BLaER1 treated with 17β-estradiol and CSF1 and Interleukin-3, amounts not matched to agents 10 nM and 100 nM (cell line): ENCODE results near the gene TRAPPC2L.
A peak's percentile ranks its signal among the peaks of the same experiment; 100 is the strongest.
"Not testable (repeated sequence)": the region's sequence is repeated elsewhere in the genome, so short reads cannot be mapped to it uniquely, and the experiment has no call there.

Source experiments
- H3K27ac ChIP-seq, 11 experiments: shearing (Covaris generic); formaldehyde crosslinking; 2 replicates each; pipeline ENCODE4 v1.8.1; 2022
- H3K27me3 ChIP-seq, 11 experiments: shearing (Covaris generic); formaldehyde crosslinking; 2 replicates each; pipeline ENCODE4 v1.8.1; 2022
- H3K36me3 ChIP-seq, 11 experiments: shearing (Covaris generic); formaldehyde crosslinking; 2 replicates each; pipeline ENCODE4 v1.8.1; 2022
- H3K4me1 ChIP-seq, 10 experiments: shearing (Covaris generic); formaldehyde crosslinking; 2 replicates each; pipeline ENCODE4 v1.8.1; 2022
- H3K4me2 ChIP-seq, 11 experiments: shearing (Covaris generic); formaldehyde crosslinking; 2 replicates each; pipeline ENCODE4 v1.8.1; 2022
- H3K4me3 ChIP-seq, 10 experiments: shearing (Covaris generic); formaldehyde crosslinking; 2 replicates each; pipeline ENCODE4 v1.8.1; 2022
- H3K9ac ChIP-seq, 11 experiments: shearing (Covaris generic); formaldehyde crosslinking; 2 replicates each; pipeline ENCODE4 v1.8.1; 2022
- H3K9me3 ChIP-seq, 11 experiments: shearing (Covaris generic); formaldehyde crosslinking; replicated peaks in 1 of 11; 2 replicates each; pipeline ENCODE4 v1.8.1; 2022
- H4K20me1 ChIP-seq, 11 experiments: shearing (Covaris generic); formaldehyde crosslinking; 2 replicates each; pipeline ENCODE4 v1.8.1; 2022
- Cebpa-rat ChIP-seq, 11 experiments: shearing (Covaris generic); IDR thresholded peaks; 2 replicates each; pipeline ENCODE4 v1.8.1; 2022

The TRAPPC2L gene

DNA sequence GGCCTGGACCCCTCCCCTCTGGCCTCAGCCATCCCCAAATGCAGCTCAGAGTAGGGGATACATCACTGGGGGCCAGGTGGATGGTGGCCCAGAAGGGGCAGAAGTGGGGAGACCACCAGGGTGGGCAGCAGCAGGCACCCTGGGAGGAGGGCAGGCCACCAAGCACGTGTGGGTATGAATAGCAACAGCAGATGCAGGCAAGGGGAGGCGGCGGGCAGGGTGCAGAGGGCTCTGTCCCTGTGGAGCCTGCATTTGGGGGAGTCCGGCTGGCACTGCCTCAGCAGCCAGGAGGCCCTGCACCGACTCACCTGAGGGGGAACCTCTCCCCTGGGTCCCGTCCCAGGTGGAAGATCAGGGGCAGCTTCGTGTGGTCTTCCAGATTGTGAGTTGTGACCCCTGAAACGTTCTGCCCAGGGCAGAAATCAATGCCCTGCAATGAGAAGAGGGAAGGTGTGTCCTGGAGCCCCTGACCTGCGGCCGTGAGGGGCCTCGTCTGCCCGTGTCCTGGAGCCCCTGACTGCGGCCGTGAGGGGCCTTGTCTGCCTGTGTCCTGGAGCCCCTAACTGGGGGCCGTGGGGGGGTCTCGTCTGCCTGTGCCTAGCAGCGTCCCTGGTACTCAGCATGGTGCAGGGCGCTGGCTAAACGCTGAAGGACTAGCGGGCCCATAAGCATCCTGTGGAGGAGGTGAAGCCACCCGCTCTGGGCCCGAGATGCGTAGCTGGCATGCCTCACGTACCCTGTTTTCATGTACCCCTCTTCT is 34.5 kb upstream of the TRAPPC2L start:
- H3K9ac ChIP-seq, result 0 out of 22 replicates have a peak overlapping the region, but pooled peaks of 1 of the 11 experiments have one; percentile 14

DNA sequence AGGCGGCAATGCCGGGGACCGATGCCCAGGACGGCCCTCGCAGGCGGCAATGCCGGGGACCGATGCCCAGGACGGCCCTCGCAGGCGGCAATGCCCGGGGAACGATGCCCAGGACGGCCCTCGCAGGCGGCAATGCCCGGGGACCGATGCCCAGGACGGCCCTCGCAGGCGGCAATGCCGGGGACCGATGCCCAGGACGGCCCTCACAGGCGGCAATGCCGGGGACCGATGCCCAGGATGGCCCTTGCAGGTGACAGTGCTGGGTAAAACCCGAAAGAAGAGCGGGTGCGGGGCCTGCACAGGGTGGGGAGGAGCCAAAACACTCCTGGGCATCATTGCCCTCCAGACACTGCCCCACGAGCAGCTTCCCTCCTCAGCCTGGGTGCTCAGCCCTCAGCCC is 33.3 kb upstream of the TRAPPC2L start:
- Histone ChIP-seq H4K20me1 (peaks cover 0 to 60% (median 7%) of the 10 kb centered on the region in 11 experiments; a peak in 10 of 22 replicates), H3K4me1 (peaks cover 0 to 15% (median 5%) of the 10 kb centered on the region in 10 experiments; a peak in 4 of 20 replicates), H3K36me3 (peaks cover 29 to 74% (median 56%) of the 10 kb centered on the region in 11 experiments; a peak in 21 of 22 replicates)
- not testable (repeated sequence) for H3K27ac ChIP-seq, H3K4me3 ChIP-seq, H3K9me3 ChIP-seq, H3K9ac ChIP-seq, H3K27me3 ChIP-seq, H3K4me2 ChIP-seq

More for the DNA sequence above, 34.5 kb upstream of the TRAPPC2L start:
- H3K9me3 ChIP-seq, result no peaks in the 10 kb centered on the region
- peaks cover 0 to 15% (median 5%) of the 10 kb centered on the region in 10 experiments; a peak in 5 of 20 replicates for H3K4me1 ChIP-seq
- no peak overlapping the region for H3K4me3 ChIP-seq
- no peak for TF ChIP-seq Cebpa-rat (IDR thresholded peaks at IDR 0.05)
- peaks cover 0 to 68% (median 10%) of the 10 kb centered on the region in 11 experiments; a peak in 10 of 22 replicates for H4K20me1 ChIP-seq
- H3K27ac ChIP-seq, result no peak overlapping the region
- H3K36me3 ChIP-seq, result peaks cover 21 to 64% (median 47%) of the 10 kb centered on the region in 11 experiments; a peak in 21 of 22 replicates
- no peaks in the 10 kb centered on the region for H3K27me3 ChIP-seq
- H3K4me2 ChIP-seq, result 0 out of 22 replicates have a peak overlapping the region, but pooled peaks of 1 of the 11 experiments have one; percentile 32

DNA sequence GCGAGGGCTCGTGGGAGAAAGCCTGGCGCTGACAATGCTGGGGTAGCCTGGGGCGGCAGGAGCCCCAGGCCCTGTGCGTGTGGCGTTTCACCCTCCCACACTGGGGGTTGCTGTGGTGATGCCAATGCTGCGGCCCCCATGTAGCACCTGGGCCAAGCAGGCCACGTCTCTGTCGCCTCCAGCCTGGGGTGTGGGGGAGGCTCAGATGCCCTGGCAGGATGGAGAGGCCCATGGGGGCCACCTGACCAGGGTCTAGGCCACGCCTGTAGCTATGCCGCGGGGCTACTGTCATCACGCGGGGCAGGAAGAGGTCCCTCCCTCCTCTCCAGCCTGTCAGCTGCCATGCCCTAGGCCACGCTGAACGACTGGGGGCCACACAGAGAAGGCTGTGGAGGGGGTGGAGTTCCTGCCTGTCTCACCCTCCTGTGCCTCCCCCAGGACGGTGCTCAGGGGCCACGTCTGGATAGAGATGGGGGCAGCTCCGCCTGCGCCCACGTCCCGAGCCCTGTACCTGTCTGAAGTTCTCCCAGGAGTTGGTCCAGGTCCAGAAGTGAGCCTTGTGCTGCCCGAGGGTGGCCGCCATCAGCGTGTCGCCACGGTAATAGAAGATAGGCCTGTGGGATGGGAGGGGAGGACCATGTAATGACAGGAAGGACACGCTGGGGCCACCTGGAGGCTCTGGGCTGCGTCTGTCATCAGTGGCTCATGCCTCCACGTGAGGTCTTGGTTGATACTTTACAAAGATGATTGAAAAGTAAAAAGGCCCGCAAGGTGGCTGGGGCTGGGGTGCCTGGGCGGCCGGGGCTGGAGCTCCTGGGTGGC is 32.5 kb upstream of the TRAPPC2L start:
- Histone ChIP-seq H3K9ac (no peak overlapping the region), H3K4me2 (no peak overlapping the region), H3K36me3 (peaks cover 30 to 82% (median 59%) of the 10 kb centered on the region in 11 experiments; a peak in 21 of 22 replicates), H3K27ac (no peak overlapping the region), H4K20me1 (peaks cover 0 to 66% (median 7%) of the 10 kb centered on the region in 11 experiments; a peak in 12 of 22 replicates), H3K9me3 (no peaks in the 10 kb centered on the region), H3K4me3 (no peak overlapping the region), H3K27me3 (no peaks in the 10 kb centered on the region), H3K4me1 (peaks cover 0 to 15% (median 5%) of the 10 kb centered on the region in 10 experiments; a peak in 4 of 20 replicates)
- TF ChIP-seq Cebpa-rat (IDR thresholded peaks at IDR 0.05), result no peak

DNA sequence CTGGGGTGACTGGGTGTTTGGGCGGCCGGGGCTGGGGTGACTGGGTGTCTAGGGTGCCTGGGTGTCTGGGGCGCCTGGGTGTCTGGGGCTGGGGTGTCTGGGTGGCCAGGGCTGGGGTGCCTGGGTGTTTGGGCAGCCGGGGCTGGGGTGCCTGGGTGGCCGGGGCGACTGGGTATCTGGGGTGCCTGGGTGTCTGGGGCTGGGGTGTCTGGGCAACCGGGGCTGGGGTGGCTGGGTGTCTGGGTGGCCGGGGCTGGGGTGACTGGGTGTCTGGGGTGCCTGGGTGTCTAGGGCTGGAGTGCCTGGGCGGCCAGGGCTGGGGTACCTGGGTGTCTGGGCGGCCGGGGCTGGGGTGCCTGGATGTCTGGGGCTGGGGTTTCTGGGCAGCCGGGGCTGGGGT is 31.8 kb upstream of the TRAPPC2L start:
- H3K36me3 ChIP-seq, result peaks cover 30 to 85% (median 59%) of the 10 kb centered on the region in 11 experiments; a peak in 21 of 22 replicates
- H4K20me1 ChIP-seq, result peaks cover 0 to 70% (median 7%) of the 10 kb centered on the region in 11 experiments; a peak in 12 of 22 replicates
- no peak overlapping the region for H3K9ac ChIP-seq
- H3K4me2 ChIP-seq, result no peak overlapping the region
- no peaks in the 10 kb centered on the region for H3K27me3 ChIP-seq
- peaks cover 0 to 15% (median 5%) of the 10 kb centered on the region in 10 experiments; a peak in 4 of 20 replicates for H3K4me1 ChIP-seq
- H3K27ac ChIP-seq, result no peak overlapping the region
- no peak for TF ChIP-seq Cebpa-rat (IDR thresholded peaks at IDR 0.05)
- H3K4me3 ChIP-seq, result no peak overlapping the region
- H3K9me3 ChIP-seq, result no peaks in the 10 kb centered on the region

DNA sequence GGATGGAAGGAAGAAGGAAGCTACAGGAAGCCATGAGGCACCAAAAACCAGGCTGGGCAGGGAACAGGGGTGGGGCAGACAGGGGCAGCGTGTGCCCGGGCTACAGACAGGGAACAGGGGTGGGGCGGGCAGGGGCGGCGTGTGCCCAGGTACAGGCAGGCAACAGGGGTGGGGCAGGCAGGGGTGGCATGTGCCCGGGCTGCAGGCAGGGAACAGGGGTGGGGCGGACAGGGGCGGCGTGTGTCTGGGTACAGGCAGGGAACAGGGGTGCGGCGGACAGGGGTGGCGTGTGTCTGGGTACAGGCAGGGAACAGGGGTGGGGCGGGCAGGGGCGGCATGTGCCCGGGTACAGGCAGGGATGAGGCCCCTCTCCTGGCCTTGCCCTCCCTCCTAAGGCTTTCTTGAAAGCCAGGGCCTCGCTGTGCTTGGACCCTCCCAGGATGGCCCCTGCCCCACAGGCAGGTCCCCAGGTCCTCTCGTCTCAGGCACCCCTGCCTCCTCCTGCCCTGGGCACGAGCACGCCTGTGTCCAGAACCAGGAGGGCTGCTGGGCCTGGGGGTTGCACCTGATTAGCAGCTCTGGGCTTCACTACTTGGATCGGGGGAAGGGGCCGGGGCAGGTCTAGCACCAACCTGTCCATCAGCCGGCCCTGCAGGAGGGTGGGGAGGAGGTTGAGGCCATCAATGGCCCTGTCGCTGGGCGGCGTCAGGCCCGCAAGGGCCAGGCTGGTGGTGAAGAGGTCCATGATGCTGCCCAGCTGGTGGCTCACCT is 30.7 kb upstream of the TRAPPC2L start:
- H3K27me3 ChIP-seq, result no peaks in the 10 kb centered on the region
- H3K36me3 ChIP-seq, result peaks cover 25 to 79% (median 59%) of the 10 kb centered on the region in 11 experiments; a peak in 21 of 22 replicates
- no peak overlapping the region for H3K4me2 ChIP-seq
- peaks cover 0 to 66% (median 4%) of the 10 kb centered on the region in 11 experiments; a peak in 12 of 22 replicates for H4K20me1 ChIP-seq
- H3K9ac ChIP-seq, result no peak overlapping the region
- no peak overlapping the region for H3K4me3 ChIP-seq
- TF ChIP-seq Cebpa-rat (IDR thresholded peaks at IDR 0.05), result no peak
- H3K27ac ChIP-seq, result no peak overlapping the region
- no peaks in the 10 kb centered on the region for H3K9me3 ChIP-seq
- peaks cover 0 to 9% (median 2%) of the 10 kb centered on the region in 10 experiments; a peak in 4 of 20 replicates for H3K4me1 ChIP-seq

DNA sequence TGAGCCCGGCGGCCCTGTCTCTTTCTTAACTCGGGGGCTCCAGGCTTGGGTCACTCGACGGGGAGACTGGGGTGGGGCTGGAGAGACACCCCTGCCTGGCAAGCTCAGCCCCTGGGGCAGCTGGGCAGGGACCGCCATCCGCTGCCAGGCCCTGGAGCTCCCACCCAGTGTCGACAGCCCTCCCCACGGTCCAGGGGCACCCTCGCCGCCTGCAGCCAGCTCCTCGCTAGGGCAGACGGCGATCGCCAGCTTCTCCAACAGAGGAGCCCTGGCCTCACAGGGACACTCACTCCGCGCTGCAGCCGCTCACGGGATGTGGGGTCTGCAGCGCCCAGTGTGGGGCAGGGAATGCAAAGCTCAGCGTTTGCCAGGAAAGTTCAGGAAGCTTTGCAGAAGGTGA is 29.2 kb upstream of the TRAPPC2L start:
- no peak overlapping the region for H3K27ac ChIP-seq
- peaks cover 0 to 52% (median 0%) of the 10 kb centered on the region in 11 experiments; a peak in 8 of 22 replicates for H4K20me1 ChIP-seq
- no peak overlapping the region for H3K9ac ChIP-seq
- H3K4me1 ChIP-seq, result peaks cover 0 to 10% (median 5%) of the 10 kb centered on the region in 10 experiments; a peak in 12 of 20 replicates
- TF ChIP-seq Cebpa-rat (IDR thresholded peaks at IDR 0.05), result no peak
- no peaks in the 10 kb centered on the region for H3K27me3 ChIP-seq
- no peak overlapping the region for H3K4me3 ChIP-seq
- no peak overlapping the region for H3K4me2 ChIP-seq
- H3K9me3 ChIP-seq, result no peaks in the 10 kb centered on the region
- peaks cover 14 to 75% (median 44%) of the 10 kb centered on the region in 11 experiments; a peak in 21 of 22 replicates for H3K36me3 ChIP-seq

DNA sequence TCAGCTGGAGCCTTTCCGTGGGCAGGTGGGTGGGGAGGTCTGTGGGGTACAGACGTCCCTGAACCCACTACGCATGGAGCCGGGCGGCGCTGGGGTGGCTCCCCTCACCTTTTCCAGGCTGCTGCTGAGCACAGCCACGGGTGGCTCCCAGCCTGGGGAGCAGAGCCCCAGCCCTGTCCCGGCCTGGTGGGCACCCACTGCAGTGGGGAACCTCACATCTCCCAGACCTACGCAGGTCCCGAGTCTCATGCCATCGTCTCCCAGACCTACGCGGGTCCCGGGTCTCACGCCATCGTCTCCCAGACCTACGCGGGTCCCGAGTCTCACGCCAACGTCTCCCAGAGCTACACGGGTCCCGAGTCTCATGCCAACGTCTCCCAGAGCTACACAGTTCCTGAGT is 28.2 kb upstream of the TRAPPC2L start:
- H3K4me1 ChIP-seq, result peaks cover 0 to 20% (median 14%) of the 10 kb centered on the region in 10 experiments; a peak in 16 of 20 replicates
- no peaks in the 10 kb centered on the region for H3K9me3 ChIP-seq
- no peaks in the 10 kb centered on the region for H3K27me3 ChIP-seq
- H3K36me3 ChIP-seq, result peaks cover 14 to 66% (median 37%) of the 10 kb centered on the region in 11 experiments; a peak in 19 of 22 replicates
- no peak overlapping the region for H3K9ac ChIP-seq
- TF ChIP-seq Cebpa-rat (IDR thresholded peaks at IDR 0.05), result no peak
- H4K20me1 ChIP-seq, result peaks cover 0 to 48% (median 0%) of the 10 kb centered on the region in 11 experiments; a peak in 9 of 22 replicates
- no peak overlapping the region for H3K4me3 ChIP-seq
- H3K27ac ChIP-seq, result no peak overlapping the region
- no peak overlapping the region for H3K4me2 ChIP-seq

DNA sequence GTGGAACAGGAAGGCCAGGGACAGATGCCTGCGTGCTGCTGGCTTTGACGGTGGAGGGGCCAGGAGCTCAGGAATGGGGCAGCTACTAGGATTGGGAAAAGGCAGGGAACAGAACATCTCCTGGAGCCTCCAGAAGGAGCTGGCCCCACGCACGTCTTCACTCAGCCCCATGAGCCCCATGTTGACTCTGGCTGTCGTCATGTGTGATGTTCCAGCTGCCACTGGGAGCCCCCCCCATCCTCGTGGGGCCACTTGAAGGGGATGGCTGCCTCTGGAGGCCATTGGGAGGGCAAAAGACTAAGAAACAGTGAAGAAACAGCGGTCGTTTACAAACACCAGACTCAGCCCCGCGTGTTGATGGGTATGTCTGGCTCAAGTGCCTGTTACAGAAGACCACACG is 26.7 kb upstream of the TRAPPC2L start:
- H3K4me2 ChIP-seq, result no peak overlapping the region
- no peak overlapping the region for H3K27ac ChIP-seq

More for the DNA sequence above, 26.7 kb upstream of the TRAPPC2L start:
- no peaks in the 10 kb centered on the region for H3K9me3 ChIP-seq
- H3K9ac ChIP-seq, result no peak overlapping the region; a peak in 2 of 22 replicates
- peaks cover 0 to 6% (median 3%) of the 10 kb centered on the region in 11 experiments; a peak in 13 of 22 replicates for H3K27me3 ChIP-seq
- TF ChIP-seq Cebpa-rat (IDR thresholded peaks at IDR 0.05), result no peak
- peaks cover 0 to 51% (median 0%) of the 10 kb centered on the region in 11 experiments; a peak in 12 of 22 replicates for H4K20me1 ChIP-seq
- H3K36me3 ChIP-seq, result peaks cover 14 to 69% (median 34%) of the 10 kb centered on the region in 11 experiments; a peak in 19 of 22 replicates
- peaks cover 0 to 29% (median 19%) of the 10 kb centered on the region in 10 experiments; a peak in 16 of 20 replicates for H3K4me1 ChIP-seq
- no peak overlapping the region for H3K4me3 ChIP-seq
